IMR-90 (cell line): ENCODE data around the gene SGMS1. TPM values are rescaled to one million over a fixed set of nuclear protein-coding genes. Genes with fewer than 3 reads are reported as not detected.

Source experiments
- ATAC-seq: fragments of 200-7000 bp; cut with Tn5 transposase; 2 replicates; pipeline ENCODE4 v1.9.1; 2020; ENCODE audit warnings: low read depth, mild to moderate bottlenecking, moderate library complexity
- BruUV-seq: library from RNA; stranded (reverse); fragments of 400-500 nt; replicated peaks from 2 replicates; lab custom pipeline; 2021; lab: Mats Ljungman, UMichigan
- CTCF ChIA-PET: fragments of 300-600 bp; formaldehyde crosslinking; extraction: SDS; loops from one replicate; lab custom pipeline; 2021; ENCODE audit warnings: antibody characterized with exemption; lab: Yijun Ruan, JAX
- POLR2A ChIA-PET: fragments of 300-600 bp; sonication (Branson Sonifier 250); formaldehyde crosslinking; loops from one replicate; lab custom pipeline; 2022; ENCODE audit warnings: antibody characterized with exemption; ENCODE audit not compliant: unreplicated experiment; lab: Charles Lee
- DNase-seq: peaks from one replicate; pipeline ENCODE4 v3.0.0; 2013
- H2AFZ ChIP-seq: replicated peaks from 2 replicates; pipeline ENCODE3; 2013; ENCODE audit warnings: low read length, mild to moderate bottlenecking; ENCODE audit not compliant: poor library complexity
- H2AK5ac ChIP-seq: 2 replicates; pipeline ENCODE4 v1.6.1; 2013; ENCODE audit warnings: low read depth, low read length, inconsistent platforms
- H2AK9ac ChIP-seq: replicated peaks from 2 replicates; pipeline ENCODE3; 2013; ENCODE audit warnings: mild to moderate bottlenecking, low read depth, low read length, moderate library complexity; ENCODE audit not compliant: poor library complexity
- H2BK120ac ChIP-seq: 2 replicates; pipeline ENCODE4 v1.6.1; 2013; ENCODE audit warnings: low read depth, low read length, inconsistent platforms
- H2BK15ac ChIP-seq: 3 replicates; pipeline ENCODE4 v1.6.1; 2013; ENCODE audit warnings: low read depth, low read length, inconsistent platforms
- H2BK20ac ChIP-seq: 2 replicates; pipeline ENCODE4 v1.6.1; 2013; ENCODE audit warnings: low read depth, mild to moderate bottlenecking, inconsistent platforms, low read length, moderate library complexity
- H2BK5ac ChIP-seq: 2 replicates; pipeline ENCODE4 v1.6.1; 2013; ENCODE audit warnings: mild to moderate bottlenecking, low read depth, low read length, inconsistent platforms; ENCODE audit not compliant: poor library complexity, severe bottlenecking
- H3K14ac ChIP-seq: replicated peaks from 2 replicates; pipeline ENCODE4 v1.6.1; 2013; ENCODE audit warnings: low read depth, low read length, inconsistent platforms
- H3K18ac ChIP-seq: 2 replicates; pipeline ENCODE4 v1.6.1; 2013; ENCODE audit warnings: low read depth, low read length, control low read depth
- H3K23ac ChIP-seq: 2 replicates; pipeline ENCODE4 v1.6.1; 2013; ENCODE audit warnings: low read depth, low read length, inconsistent platforms
- H3K27ac ChIP-seq: 2 replicates; pipeline ENCODE4 v1.5.1; 2013; ENCODE audit warnings: mild to moderate bottlenecking, control low read depth, low read length; ENCODE audit not compliant: insufficient read depth
- H3K27me3 ChIP-seq: 2 replicates; pipeline ENCODE4 v1.6.1; 2013; ENCODE audit warnings: low read length; ENCODE audit not compliant: control insufficient read depth, insufficient read depth
- H3K36me3 ChIP-seq: 2 replicates; pipeline ENCODE4 v1.6.1; 2013; ENCODE audit warnings: low read length, mixed read lengths; ENCODE audit not compliant: control insufficient read depth, insufficient read depth
- H3K4ac ChIP-seq: 2 replicates; pipeline ENCODE4 v1.6.1; 2013; ENCODE audit warnings: low read depth, low read length, inconsistent platforms
- H3K4me1 ChIP-seq: 2 replicates; pipeline ENCODE4 v1.6.1; 2013; ENCODE audit warnings: low read length, mixed read lengths; ENCODE audit not compliant: control insufficient read depth, insufficient read depth
- H3K4me2 ChIP-seq: 2 replicates; pipeline ENCODE4 v1.6.1; 2013; ENCODE audit warnings: low read depth, mild to moderate bottlenecking, control low read depth, low read length, moderate library complexity
- H3K4me3 ChIP-seq: 2 replicates; pipeline ENCODE4 v1.5.1; 2013; ENCODE audit warnings: low read depth, mild to moderate bottlenecking, control low read depth, low read length, moderate library complexity; ENCODE audit not compliant: insufficient read depth
- H3K56ac ChIP-seq: 2 replicates; pipeline ENCODE4 v1.6.1; 2013; ENCODE audit warnings: low read length, inconsistent platforms; ENCODE audit not compliant: insufficient read depth; ENCODE audit errors: extremely low read depth
- H3K79me1 ChIP-seq, 2 experiments: 2 replicates each; pipeline ENCODE4 v1.6.1; 2013; ENCODE audit warnings: low read length in 2 of 2, inconsistent platforms in 1 of 2, low read depth in 1 of 2
- H3K9ac ChIP-seq: 2 replicates; pipeline ENCODE4 v1.6.1; 2013; ENCODE audit warnings: low read depth, low read length, control low read depth
- H3K9me1 ChIP-seq: 2 replicates; pipeline ENCODE4 v1.6.1; 2013; ENCODE audit warnings: low read length, inconsistent platforms; ENCODE audit not compliant: insufficient read depth
- H3K9me3 ChIP-seq: 2 replicates; pipeline ENCODE4 v1.6.1; 2013; ENCODE audit warnings: low read length; ENCODE audit not compliant: control insufficient read depth, insufficient read depth
- H4K20me1 ChIP-seq: 2 replicates; pipeline ENCODE4 v1.6.1; 2013; ENCODE audit warnings: low read length, inconsistent platforms; ENCODE audit not compliant: insufficient read depth
- H4K5ac ChIP-seq: 2 replicates; pipeline ENCODE4 v1.6.1; 2013; ENCODE audit warnings: mild to moderate bottlenecking, low read depth, low read length, control low read depth
- H4K8ac ChIP-seq, 2 experiments: 2 replicates each; pipeline ENCODE4 v1.6.1; 2013; ENCODE audit warnings: low read depth in 2 of 2, low read length in 2 of 2, control low read depth in 1 of 2, inconsistent platforms in 1 of 2
- H4K91ac ChIP-seq: 2 replicates; pipeline ENCODE4 v1.6.1; 2013; ENCODE audit warnings: low read depth, low read length, inconsistent platforms; ENCODE audit not compliant: insufficient read depth
- BHLHE40 ChIP-seq: fragments of 150-350 bp; IDR thresholded peaks from 2 replicates; pipeline ENCODE4 v1.6.1; 2016; ENCODE audit warnings: mild to moderate bottlenecking, low read depth, low read length
- CEBPB ChIP-seq: IDR thresholded peaks from 2 replicates; pipeline ENCODE4 v1.6.1; 2012; ENCODE audit warnings: low read depth, low read length, improper control_type of control experiment
- CHD1 ChIP-seq: IDR thresholded peaks from 2 replicates; pipeline ENCODE4 v1.6.1; 2012; ENCODE audit warnings: low read depth, low read length, improper control_type of control experiment
- CTCF ChIP-seq: conservative IDR thresholded peaks from 2 replicates; pipeline ENCODE4 v1.5.1; 2012; ENCODE audit warnings: mild to moderate bottlenecking, low read depth, low read length, improper control_type of control experiment
- ELK1 ChIP-seq: fragments of 150-350 bp; IDR thresholded peaks from 2 replicates; pipeline ENCODE4 v1.6.1; 2016; ENCODE audit warnings: low read depth, mild to moderate bottlenecking, low read length, moderate library complexity, borderline replicate concordance
- FOS ChIP-seq: fragments of 150-350 bp; IDR thresholded peaks from 2 replicates; pipeline ENCODE4 v1.6.1; 2016; ENCODE audit warnings: low read depth, low read length
- MAFK ChIP-seq: IDR thresholded peaks from 2 replicates; pipeline ENCODE4 v1.6.1; 2012; ENCODE audit warnings: low read depth, low read length, improper control_type of control experiment
- MAZ ChIP-seq: IDR thresholded peaks from 2 replicates; pipeline ENCODE4 v1.6.1; 2012; ENCODE audit warnings: low read depth, mild to moderate bottlenecking, low read length, improper control_type of control experiment, moderate library complexity, borderline replicate concordance
- MXI1 ChIP-seq: IDR thresholded peaks from 2 replicates; pipeline ENCODE4 v1.6.1; 2012; ENCODE audit warnings: low read depth, mild to moderate bottlenecking, low read length, moderate library complexity, borderline replicate concordance
- NFE2L2 ChIP-seq: fragments of 150-350 bp; IDR thresholded peaks from 2 replicates; pipeline ENCODE4 v1.6.1; 2016; ENCODE audit warnings: low read depth, mild to moderate bottlenecking, low read length
- POLR2A ChIP-seq: IDR thresholded peaks from 2 replicates; pipeline ENCODE4 v1.6.1; 2012; ENCODE audit warnings: mild to moderate bottlenecking, low read depth, low read length
- RAD21 ChIP-seq: IDR thresholded peaks from 2 replicates; pipeline ENCODE4 v1.6.1; 2012; ENCODE audit warnings: low read length, improper control_type of control experiment
- RCOR1 ChIP-seq: IDR thresholded peaks from 2 replicates; pipeline ENCODE4 v1.6.1; 2012; ENCODE audit warnings: mild to moderate bottlenecking, low read length, improper control_type of control experiment; ENCODE audit not compliant: insufficient replicate concordance
- RFX5 ChIP-seq: IDR thresholded peaks from 2 replicates; pipeline ENCODE4 v1.8.0; 2012; ENCODE audit warnings: low read depth, mild to moderate bottlenecking, low read length, moderate library complexity
- SMC3 ChIP-seq: fragments of 150-350 bp; IDR thresholded peaks from 2 replicates; pipeline ENCODE4 v1.6.1; 2016; ENCODE audit warnings: low read depth, mild to moderate bottlenecking, antibody characterized with exemption, low read length, moderate library complexity
- USF2 ChIP-seq: fragments of 150-350 bp; IDR thresholded peaks from 2 replicates; pipeline ENCODE4 v1.6.1; 2017; ENCODE audit warnings: mild to moderate bottlenecking, antibody characterized with exemption, low read length, low read depth
- WGBS, 2 experiments: methylation state at CpG; one replicate each; pipeline versions ENCODE4 v1.1.5 to v1.1.7; 2013; ENCODE audit warnings: missing lambda C conversion rate in 2 of 2; ENCODE audit not compliant: insufficient read length in 1 of 2; ENCODE audit errors: extremely low coverage in 2 of 2; 5-methylcytosine and 5-hydroxymethylcytosine counted together
- dilution Hi-C: fragments of 300-500 bp; cut with HindIII; formaldehyde crosslinking; loops from one replicate; pipeline ENCODE4 v1.14.3; 2018; ENCODE audit warnings: low sequenced_read_pairs; ENCODE audit not compliant: unreplicated experiment
- in situ Hi-C: fragments of 300-500 bp; cut with MboI; formaldehyde crosslinking; loops from 3 replicates; pipeline ENCODE4 v1.14.3; 2019; ENCODE audit warnings: low sequenced_read_pairs, inconsistent platforms, mixed read lengths
- intact Hi-C: fragments of 100-400 bp; cut with micrococcal nuclease; formaldehyde crosslinking; loops from 2 replicates; pipeline ENCODE4 v1.10.0; 2022
- polyA plus RNA-seq, 3 experiments: library from polyadenylated mRNA; depleted of rRNA; stranded (reverse); fragments of >200 nt; gene quantifications; 2 replicates each; pipeline ENCODE4 v1.2.3, GENCODE V29; 2012; ENCODE audit warnings: low replicate concordance in 1 of 3
- total RNA-seq: library from RNA; depleted of rRNA; stranded (reverse); fragments of >200 nt; gene quantifications from 2 replicates; pipeline ENCODE4 v1.2.3, GENCODE V29; 2012

The SGMS1 gene
- total and polyA plus RNA-seq, 2 of the 4 experiments (the other 2 are of a cell fraction), result 9.8 to 30.8 TPM

GRCh38 chr10:50407076-50407801, 216.5 kb downstream of the SGMS1 start:
- Histone ChIP-seq H2AK9ac (no peak overlapping the region), H2AK5ac (no peak overlapping the region), H4K20me1 (peaks cover 16% of the 10 kb centered on the region; the same call in 1 of the 2 replicates), H2BK5ac (no peak overlapping the region), H3K27ac (no peak overlapping the region), H3K4me2 (no peak overlapping the region), H3K4ac (no peak overlapping the region), H3K9ac (no peak overlapping the region), H3K4me1 (peaks cover 19% of the 10 kb centered on the region), H3K79me1 (peaks cover 44 to 63% of the 10 kb centered on the region in 2 experiments), H3K9me3 (no peaks in the 10 kb centered on the region), H3K36me3 (peaks cover 2% of the 10 kb centered on the region; the same call in 1 of the 2 replicates), H2BK15ac (no peak overlapping the region), H3K14ac (no peak overlapping the region), H2BK120ac (no peak overlapping the region), H3K23ac (no peak overlapping the region), H3K4me3 (no peak overlapping the region), H4K5ac (no peak overlapping the region; the same call in 1 of the 2 replicates), H2BK20ac (no peak overlapping the region), H4K91ac (no peak overlapping the region), H2AFZ (no peak overlapping the region), H3K27me3 (no peaks in the 10 kb centered on the region), H3K18ac (no peak overlapping the region), H4K8ac (no peak overlapping the region), H3K56ac (no peak overlapping the region), H3K9me1 (peaks cover 17% of the 10 kb centered on the region)
- dilution Hi-C loops, result no loop called here
- WGBS, 2 experiments, result no CpG with 5 or more reads among the region's 7 CpGs
- BruUV-seq, result no TSS peak
- CTCF ChIA-PET, result no interaction called here
- POLR2A ChIA-PET, result no interaction called here
- TF ChIP-seq POLR2A, result no peak
- no peak for TF ChIP-seq RAD21
- no peak for TF ChIP-seq NFE2L2
- TF ChIP-seq SMC3, result no peak
- TF ChIP-seq MXI1, result no peak
- no peak for TF ChIP-seq MAZ
- no peak for TF ChIP-seq RCOR1
- TF ChIP-seq BHLHE40, result no peak
- no peak for TF ChIP-seq CHD1
- TF ChIP-seq USF2, result no peak
- no peak for TF ChIP-seq MAFK
- no peak for TF ChIP-seq ELK1
- no peak for TF ChIP-seq CEBPB
- no peak for TF ChIP-seq RFX5
- no peak for TF ChIP-seq CTCF
- no peak for TF ChIP-seq FOS
- DNase-seq (no peak), ATAC-seq (no peak)
- in situ Hi-C loops, result no loop called here
- intact Hi-C loops, result no loop called here
